ENCODE measurements around the gene ALDH5A1.
"Not testable (repeated sequence)": the region's sequence is repeated elsewhere in the genome, so short reads cannot be mapped to it uniquely, and the experiment has no call there.

DNA sequence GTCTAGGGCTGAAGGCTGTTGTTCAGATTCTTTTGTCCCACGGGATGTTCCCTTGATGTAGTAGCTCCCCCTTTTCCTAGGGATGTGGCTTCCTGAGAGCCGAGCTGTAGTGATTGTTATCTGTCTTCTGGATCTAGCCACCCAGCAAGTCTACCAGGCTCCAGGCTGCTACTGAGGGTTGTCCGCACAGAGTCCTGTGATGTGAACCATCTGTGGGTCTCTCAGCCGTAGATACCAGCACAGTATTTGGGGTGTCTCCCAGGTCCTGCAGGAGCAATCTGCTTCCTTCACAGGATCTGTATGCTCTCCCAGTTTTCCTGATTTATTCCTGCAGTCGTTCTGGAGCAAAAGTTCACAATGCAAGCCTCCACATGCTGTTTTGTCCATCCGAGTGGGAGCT is 17.2 kb downstream of the ALDH5A1 start:
- TF ChIP-seq EP300 (IDR thresholded peaks at IDR 0.05; ENCODE audit: low read depth); POLR2A (IDR thresholded peaks at IDR 0.05): not testable (repeated sequence)
- TF ChIP-seq, protein P1, sequence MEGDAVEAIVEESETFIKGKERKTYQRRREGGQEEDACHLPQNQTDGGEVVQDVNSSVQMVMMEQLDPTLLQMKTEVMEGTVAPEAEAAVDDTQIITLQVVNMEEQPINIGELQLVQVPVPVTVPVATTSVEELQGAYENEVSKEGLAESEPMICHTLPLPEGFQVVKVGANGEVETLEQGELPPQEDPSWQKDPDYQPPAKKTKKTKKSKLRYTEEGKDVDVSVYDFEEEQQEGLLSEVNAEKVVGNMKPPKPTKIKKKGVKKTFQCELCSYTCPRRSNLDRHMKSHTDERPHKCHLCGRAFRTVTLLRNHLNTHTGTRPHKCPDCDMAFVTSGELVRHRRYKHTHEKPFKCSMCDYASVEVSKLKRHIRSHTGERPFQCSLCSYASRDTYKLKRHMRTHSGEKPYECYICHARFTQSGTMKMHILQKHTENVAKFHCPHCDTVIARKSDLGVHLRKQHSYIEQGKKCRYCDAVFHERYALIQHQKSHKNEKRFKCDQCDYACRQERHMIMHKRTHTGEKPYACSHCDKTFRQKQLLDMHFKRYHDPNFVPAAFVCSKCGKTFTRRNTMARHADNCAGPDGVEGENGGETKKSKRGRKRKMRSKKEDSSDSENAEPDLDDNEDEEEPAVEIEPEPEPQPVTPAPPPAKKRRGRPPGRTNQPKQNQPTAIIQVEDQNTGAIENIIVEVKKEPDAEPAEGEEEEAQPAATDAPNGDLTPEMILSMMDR (IDR thresholded peaks at IDR 0.05), result not testable (repeated sequence)

Data from transverse colon (tissue), 3 donors.